SKM-1 (cell line): ENCODE results near the gene XXYLT1.
"Not testable (repeated sequence)": the region's sequence is repeated elsewhere in the genome, so short reads cannot be mapped to it uniquely, and the experiment has no call there.

Source experiments
- DNase-seq: peaks from one replicate; lab custom pipeline; 2025; ENCODE audit not compliant: unreplicated experiment; lab: John Stamatoyannopoulos, UW

XXYLT1 gene

GRCh38 chr3:195228886-195229285 is 42.1 kb downstream of the XXYLT1 start:
- DNase-seq = not testable (repeated sequence)

GRCh38 chr3:195227871-195228270 is 43.1 kb downstream of the XXYLT1 start:
- DNase-seq = no peak

GRCh38 chr3:195226900-195227447 is 44.0 kb downstream of the XXYLT1 start:
- DNase-seq = no peak

DNA sequence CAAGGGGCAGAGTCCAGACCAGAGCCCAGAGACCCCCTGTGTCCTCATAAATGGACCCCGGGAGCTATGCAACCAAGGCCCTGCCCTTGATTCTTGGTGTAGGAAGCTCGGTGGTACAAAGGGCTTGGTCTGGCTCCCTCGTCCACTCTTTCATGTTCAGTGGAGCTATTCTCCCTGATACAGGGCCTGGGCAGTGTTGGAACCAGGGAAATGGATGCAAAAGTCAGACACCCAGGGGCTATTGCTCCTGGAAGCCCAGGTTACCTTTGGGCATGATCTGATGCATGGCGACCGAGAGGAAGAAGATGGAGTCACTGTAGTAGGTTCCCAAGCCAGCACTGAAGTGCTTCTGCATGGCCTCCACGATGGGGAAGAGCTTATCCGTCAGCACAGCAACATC is 44.5 kb downstream of the XXYLT1 start:
- DNase-seq = no peak

DNA sequence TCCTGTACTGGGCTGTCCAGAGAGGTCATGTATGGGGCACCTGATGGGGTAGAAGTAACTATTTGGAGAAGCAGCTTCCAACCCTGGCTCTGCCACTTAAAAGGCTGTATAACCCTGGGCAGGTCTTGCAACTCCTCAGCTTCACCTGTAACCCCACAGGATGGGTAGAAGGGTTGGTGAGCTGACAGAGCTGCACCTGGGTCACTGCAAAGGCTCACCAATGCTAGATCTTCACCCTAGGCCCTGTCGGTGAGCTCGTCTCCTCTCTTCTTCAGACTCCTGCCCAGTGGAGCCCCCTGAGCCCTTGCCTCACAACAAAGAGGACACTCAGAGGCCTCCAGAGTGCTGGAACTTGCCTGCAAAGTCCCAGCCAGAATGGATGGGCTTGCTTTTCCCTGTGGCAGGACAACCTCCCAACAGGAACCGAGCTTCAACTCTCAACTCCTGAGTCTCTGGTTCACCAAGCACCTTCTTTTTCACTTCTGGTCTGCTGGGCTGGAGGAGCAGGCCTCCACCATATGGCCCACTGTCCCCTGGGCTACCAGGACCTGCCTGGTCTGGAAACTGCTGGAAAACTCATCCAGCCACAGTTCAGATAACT is 45.9 kb downstream of the XXYLT1 start:
- DNase-seq = no peak

DNA sequence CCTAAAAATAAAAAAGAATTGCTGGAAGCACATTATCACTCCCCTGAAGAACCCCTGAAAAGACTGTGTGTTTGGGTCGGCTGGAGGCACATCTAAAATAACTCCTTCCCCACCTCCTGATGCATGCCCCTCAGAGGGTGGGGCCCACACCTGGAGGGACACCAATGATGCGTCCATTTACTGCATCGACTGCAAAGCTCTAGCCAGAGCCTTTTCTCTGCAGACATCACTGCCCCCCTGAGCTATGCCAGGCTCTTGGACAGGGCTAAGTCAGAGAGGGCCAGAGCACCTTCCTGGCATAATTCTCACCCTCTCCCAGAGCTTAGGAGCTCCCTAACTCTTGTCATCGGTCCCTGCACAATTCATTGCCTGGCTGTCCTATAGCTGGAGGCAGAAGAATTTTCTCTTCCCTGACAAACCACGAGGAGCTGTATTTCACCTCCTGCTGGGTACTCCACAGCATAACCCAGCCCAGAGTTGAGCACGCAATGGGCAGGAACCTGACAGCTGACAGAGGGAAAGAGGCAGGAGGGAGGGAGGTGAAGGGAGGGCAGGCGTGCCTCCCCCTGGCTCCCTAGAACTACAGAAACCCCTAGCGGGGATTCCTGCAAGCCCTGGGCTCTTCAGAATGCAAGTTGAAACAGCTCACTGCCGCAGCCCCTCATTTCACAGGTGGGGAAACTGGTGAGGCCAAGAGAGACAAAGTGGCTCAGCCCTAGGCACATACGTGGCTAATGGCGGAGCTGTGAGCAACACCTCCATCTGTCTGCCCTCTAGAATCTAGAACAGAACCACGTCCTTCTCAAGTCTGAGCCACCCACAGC is 46.6 kb downstream of the XXYLT1 start:
- no peak for DNase-seq

DNA sequence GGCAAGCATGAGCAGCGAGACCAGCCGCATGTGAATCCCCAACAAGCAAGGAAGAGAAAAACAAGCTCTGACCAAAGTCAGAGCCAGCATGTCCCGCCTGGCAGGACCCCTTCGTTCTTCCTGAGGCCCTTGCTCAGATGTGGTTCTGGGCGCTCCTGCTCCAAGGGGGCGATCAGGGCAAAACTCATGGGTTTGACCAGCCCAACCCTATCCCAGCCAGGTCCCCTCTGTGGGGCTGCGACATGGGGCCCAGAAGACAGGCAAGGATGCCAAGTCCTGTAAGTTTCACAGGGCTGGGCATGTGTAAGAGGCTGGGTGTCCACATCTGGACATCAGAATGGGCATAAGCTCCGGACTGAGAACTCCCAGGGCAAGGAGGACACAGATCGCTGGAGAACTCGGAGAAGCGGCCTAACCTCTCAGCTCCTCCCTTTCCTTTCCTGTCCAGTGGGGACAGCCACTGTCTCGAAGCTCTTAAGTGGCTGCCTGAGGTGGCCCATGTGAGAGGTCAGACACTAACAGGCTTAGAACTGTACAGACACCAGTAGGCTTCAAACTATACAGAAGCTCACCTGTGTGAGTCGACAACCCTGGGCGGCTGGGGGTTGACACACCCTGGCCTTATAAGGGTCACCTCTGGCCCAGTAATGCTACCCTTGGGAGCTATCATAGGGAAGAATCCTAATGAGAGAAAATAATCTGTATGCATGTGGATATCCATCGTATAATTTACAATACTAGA is 48.9 kb downstream of the XXYLT1 start:
- no peak for DNase-seq

DNA sequence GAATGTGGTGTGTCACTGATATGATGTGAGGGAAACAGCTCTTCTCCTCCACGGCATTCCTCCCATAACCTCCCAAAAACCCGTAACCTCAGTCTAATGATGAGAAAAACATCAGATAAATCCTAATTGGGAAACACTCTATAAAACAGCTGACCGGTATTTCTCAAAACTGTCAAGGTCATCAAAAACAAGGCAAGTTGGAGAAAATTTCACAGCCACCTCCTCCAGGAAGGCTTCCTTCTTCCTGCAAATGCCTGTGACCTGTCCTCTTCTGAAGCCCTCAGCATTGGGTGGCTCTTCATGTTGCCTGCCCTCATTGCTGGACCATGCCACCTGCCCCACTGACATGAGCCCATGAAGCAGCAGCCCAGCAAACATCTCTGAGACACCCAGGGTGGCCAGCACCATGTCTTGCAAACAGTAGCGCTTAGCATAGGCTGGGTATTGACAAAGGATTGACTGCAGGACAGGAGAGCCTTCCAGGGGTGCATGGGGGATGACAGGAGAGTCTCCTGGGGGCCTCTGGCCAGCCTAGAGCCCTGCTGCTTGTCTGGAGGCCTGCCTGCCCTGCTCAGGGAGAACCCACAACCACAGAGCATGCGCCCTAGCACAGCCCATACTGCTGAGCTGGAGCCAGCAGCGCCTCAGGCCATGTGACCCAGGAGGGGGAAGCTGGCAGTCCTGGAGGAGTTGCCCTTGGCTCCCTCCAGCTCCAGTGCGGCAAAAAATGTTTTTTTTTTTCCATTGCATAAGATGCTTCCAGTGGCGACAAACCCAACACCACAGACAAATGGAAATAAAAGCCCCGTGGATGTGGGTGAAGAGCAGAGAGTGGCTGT is 49.7 kb downstream of the XXYLT1 start:
- DNase-seq = no peak

DNA sequence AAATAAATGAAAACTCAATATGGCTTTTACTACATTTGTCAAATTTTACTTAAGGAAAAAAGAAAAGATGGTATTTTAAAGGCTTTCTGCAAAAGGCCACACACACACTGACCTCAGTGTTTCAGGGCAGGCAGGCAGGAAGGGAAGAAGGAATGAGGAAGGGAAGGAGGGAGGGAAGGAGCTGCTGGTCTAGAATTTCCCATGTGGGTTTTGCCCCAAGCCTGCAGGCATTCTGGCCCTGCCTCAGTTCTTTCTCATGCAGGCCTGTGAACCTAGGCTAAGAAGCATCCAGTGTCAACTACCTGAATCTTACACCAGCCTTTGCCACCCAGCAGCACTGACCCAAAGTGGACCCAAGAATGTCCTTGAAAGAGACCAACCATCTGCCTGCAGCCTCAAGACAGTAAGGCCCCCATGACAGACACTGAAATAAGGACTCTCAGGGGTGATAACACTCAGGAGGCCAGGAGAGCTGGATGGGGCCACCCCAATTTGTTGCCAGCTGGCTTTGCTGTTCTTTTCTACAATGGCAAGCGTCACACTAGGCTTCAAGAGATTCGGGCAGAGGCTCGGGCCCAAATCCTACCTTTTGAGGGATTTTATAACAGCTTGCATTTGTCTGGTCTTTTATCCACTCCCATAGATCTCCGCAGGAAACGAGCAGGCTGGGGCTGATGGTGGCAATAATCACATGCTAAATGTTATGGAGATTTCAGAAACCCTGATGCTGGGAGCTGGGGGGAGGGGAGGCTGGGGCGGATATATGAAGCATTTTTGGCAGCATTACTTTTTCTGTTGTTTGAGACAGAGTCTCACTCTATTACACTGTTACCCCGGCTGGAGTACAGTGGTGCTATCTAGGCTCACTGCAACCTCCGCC is 51.4 kb downstream of the XXYLT1 start:
- DNase-seq = no peak

- DNase-seq = not testable (repeated sequence)
These were observed 52.6 kb downstream of the XXYLT1 start for GRCh38 chr3:195218331-195218730.

GRCh38 chr3:195215576-195215975 is 55.4 kb downstream of the XXYLT1 start:
- DNase-seq = not testable (repeated sequence)

DNA sequence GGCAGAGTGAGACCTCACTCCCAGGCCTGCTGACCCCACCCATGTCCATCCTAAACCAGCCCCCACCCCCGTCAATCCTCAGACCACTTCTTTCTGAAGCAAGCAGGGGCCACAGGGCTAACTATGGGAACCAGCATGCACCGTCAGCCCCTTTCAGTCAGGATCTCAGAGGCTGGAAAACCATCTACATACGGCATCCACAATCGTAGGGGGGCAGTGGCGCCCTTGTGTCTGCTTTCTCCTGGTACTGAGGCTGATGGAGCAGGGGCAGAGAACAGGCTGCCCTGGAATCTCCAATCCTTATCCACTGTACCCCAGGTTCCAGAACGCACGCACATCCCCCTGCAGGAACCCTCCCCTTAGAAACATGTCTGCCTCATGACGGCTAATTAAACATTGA is 56.6 kb downstream of the XXYLT1 start:
- no peak for DNase-seq

DNA sequence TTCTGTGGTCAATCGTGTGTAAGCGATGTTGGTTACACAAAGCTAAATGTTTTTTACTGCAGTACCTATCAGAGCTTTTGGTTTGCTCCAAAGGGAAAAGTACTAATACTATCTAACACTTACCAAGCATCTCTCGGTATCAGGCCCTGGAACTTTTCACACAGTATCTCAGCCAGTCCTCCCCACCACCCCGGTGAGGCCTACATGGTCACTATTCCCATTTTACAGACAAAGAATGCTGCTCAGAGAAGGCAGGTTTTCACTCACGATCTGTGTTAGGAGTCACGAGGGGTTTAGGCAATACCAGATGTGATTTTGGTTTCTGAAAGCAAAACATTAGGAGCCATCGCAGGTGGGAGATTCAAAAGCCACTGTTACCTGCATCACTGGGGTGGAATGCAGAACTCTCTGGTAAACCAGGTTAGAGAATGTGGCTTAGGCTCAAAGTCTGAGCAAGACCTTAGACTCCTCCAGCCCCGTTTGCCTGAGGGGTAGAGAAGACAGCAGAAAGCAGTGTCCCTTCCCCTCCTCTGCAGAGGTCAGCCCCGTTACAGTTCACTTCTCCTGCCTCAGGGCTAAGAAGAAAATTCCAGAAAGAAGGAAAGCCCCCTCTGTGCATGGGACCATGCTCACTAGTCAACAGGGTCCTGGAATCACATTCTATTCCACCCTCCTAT is 57.2 kb downstream of the XXYLT1 start:
- no peak for DNase-seq

DNA sequence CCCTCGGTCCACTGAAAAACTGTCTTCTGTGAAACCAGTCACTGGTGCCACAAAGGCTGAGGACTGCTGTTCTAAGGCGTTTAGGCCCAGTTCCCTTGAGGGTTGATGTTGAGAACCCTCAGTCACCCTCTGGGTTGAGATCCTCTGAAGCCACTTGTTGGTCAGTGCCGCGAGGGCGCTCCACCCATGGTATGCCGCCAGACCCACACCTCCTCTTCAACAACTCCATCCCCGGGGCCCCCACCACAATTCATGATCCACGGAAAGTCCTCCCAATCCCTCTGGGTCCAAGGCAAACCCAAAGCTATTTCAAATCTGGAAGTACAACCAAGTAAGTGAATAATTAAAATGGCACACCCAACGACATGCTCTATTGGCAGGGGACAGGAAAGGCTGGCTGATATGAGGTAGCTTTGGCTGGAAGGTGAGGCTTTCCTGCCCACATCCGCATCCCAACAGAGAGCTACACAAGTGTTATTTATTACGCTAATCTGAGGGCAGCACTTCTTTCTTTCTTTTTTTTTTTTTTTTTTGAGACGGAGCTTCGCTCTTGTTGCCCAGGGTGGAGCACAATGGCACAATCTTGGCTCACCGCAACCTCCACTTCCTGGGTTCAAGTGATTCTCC is 58.1 kb downstream of the XXYLT1 start:
- no peak for DNase-seq

DNA sequence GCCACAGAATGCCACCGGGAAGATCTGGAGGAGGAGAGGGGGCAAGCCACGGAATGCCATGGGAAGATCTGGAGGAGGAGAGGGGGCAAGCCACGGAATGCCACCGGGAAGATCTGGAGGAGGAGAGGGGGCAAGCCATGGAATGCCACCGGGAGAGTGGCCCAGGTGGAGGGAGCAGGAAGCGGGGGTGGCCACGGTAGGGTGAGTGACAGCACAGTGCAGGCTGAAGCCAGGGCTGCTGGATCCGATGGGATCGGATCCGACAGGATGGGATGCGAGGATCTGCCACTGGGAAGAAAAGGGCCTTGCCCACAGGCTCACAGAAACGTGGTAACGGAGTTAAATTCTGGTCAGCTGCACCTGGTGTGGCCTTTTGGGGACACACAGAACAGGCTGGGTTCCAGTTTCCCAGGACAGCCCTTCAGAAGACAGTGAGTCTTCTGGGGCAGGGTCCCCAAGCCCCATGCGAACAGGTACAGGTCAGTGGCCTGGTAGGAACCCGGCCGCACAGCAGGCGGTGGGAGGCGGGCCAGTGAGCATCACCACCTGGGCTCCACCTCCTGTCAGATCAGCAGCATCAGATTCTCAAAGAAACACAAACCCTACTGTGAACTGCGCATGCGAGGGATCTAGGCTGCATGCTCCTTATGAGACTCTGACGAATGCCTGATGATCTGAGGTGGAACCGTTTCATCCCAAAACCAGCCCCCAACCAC is 58.8 kb downstream of the XXYLT1 start:
- DNase-seq = no peak

DNA sequence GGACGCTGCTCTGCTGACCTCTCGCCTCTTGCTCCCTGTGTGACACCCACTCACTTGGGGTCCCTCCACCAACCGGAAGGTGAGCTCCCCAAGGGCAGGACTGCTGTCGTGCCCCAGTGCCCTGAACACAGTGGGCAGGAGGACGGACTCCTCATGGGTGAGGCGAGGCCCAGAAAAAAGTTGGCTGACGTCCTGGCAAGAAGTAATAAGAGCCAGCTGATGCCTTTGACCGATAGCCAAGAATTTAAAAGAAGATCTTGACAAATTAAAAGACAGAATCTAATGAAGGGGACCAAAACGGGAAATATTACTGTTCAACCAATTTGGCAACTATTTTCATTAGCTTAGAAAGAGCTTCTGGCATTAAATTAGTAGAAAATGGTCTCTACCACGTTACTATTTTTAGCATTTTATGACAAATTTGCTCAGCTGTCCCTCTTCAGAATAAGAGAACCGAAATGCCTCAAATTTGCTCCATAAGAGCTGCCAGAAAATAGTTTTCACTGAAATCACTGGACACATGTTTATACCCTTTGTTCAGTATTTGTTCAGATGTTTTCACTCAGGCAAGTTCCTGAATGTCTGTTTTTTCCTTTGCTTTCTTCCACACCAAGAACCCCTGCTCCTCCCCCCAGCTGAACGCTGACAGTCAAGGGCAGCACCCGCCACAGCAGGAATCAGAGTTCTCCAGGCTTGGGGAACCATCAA is 60.5 kb downstream of the XXYLT1 start:
- DNase-seq = no peak

DNA sequence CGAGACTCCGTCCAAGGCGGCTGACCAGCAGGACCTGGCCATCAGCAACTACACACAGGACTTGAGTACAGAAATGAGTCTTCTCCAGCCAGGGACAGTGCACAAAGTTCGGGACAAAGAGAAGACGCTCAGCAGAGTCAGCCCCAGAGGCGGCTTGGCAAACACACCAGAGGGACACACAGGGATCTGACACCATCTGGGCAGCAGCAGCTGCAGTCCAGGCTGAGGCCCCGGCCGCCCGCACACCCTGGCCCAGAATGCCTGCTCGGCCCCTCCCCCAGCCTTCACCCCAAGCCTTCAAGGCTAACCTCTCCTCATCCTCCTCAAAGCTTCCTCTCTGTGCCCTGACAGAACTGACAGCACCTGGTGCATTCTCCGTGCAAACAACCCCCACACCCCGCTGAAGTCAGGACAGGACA is 61.1 kb downstream of the XXYLT1 start:
- no peak for DNase-seq
